Hematopoietic multipotent progenitor cell treated with erythropoietin and hydrocortisone succinate and interleukin-3 and kit ligand, for 17 days (in vitro differentiated cells): Measurements from ENCODE around the gene HSDL2.
"Not testable (repeated sequence)": the region's sequence is repeated elsewhere in the genome, so short reads cannot be mapped to it uniquely, and the experiment has no call there.

ENCODE experiments used
- DNase-seq: peaks from one replicate; pipeline ENCODE4 v3.0.0-alpha.2; 2015; ENCODE audit warnings: low spot score

HSDL2 gene

DNA sequence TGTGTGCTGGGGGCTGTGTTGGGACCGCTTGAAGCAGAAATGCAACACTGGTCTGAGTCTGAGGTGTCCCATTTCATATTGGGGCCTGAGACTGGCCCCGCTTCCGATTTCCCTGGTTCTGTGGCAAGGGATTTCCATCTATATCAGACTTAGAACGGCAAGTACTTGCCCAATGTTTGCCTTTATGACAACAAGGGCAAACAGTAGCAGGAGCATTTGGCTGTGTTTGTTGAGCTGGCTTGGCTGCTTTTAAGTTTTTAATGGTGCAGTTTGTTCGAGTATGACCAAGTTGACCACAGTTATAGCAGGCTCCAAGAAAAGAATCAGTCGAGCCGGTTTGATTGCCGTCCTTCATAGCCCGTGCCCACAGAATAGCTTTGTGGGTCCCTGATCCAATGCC, 17.0 kb downstream of the HSDL2 start:
- DNase-seq: no peak

DNA sequence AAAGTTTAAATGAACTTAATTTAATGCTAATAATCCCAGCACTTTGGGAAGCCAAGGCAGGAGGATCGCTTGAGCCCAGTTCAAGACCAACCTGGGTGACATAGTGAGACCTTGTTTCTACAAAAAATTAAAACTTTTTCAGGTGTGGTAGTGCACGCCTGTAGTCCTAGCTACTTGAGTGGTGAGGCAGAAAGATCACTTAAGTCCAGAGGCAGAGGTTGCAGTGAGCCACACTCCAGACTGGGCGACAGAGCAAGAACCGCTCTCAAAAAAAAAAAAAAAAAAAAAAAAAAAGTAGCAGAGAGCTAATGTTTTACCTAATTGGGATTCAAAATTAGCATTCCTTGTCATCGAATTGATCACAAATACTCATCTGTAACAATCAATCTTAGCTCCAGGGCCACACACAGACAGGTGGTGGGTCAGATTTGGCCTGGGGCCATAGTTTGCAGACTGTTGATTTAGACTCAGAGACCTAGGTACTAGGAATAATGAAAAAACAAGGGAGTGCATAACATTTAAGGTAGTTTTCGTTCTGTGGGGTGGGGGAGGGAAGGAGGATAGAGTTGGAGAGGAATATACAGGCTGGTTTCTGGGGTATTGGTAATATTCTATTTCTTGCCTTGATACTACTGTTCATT, 21.4 kb downstream of the HSDL2 start:
- DNase-seq: no peak

DNA sequence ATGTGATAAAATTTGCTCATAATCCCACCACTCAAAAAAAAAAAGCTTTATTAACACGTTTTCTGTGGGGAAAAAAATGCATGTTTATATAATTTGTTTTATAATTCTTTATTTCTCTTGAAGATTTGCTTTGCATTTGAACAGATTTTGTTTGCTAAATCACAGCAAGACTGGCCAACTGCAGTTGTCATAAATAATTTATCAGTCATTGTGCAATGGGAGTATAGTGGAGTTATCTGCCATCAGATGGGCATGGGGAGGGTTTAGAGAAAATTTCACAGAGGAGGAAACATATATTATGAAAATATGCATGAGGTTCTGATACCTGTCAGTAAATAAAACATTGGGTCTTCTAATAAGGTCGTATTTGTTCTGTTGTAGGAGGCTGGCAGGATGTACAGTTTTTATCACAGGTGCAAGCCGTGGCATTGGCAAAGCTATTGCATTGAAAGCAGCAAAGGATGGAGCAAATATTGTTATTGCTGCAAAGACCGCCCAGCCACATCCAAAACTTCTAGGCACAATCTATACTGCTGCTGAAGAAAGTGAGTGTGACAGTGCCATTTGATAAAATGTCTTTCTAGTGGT, 23.8 kb downstream of the HSDL2 start:
- DNase-seq: no peak

GRCh38 chr9:112404508-112404932, 24.6 kb downstream of the HSDL2 start:
- DNase-seq: no peak

- DNase-seq: no peak
Observed at GRCh38 chr9:112408275-112408674, 28.4 kb downstream of the HSDL2 start.

GRCh38 chr9:112408819-112409218, 28.9 kb downstream of the HSDL2 start:
- DNase-seq: no peak

- no peak for DNase-seq
Observed at GRCh38 chr9:112409758-112410157, 29.9 kb downstream of the HSDL2 start.

DNA sequence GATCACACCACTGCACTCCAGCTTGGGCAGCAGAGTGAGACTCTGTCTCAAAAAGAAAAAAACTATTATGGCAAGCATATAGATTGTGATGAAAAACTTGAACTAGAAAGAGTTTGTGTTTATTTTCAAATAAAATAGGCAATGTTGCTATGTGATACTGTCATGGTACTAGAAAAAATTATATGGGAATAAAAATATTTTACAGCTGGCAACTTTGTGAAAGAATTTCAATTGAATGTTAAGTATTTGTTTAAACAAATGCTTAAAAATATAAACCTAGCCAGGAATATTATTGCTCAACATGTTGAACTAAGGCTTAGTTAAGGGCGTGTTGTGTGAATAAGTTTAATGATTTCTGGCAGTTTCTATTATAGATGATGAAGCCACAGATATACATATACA, 31.7 kb downstream of the HSDL2 start:
- no peak for DNase-seq

DNA sequence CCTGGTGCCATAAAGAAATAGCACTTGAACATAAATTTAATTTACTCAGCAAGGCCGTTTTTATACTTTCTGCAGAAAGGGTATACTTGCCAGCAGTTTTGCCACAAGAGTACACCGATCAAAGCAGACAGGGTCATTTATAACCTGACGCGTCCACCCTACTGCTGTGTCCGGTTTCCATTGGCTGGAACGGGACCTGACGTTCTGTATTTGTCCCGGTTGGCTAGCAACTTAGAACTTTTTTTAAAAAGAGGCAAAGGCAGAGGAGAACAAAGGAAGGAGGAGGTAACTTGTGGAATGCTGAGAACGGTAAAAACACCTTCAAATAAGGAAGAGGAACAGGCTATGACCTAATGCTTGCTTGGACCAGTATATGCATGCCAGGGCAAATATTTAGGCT, 33.8 kb downstream of the HSDL2 start:
- DNase-seq: not testable (repeated sequence)

GRCh38 chr9:112420208-112420607, 40.3 kb downstream of the HSDL2 start:
- DNase-seq: no peak

DNA sequence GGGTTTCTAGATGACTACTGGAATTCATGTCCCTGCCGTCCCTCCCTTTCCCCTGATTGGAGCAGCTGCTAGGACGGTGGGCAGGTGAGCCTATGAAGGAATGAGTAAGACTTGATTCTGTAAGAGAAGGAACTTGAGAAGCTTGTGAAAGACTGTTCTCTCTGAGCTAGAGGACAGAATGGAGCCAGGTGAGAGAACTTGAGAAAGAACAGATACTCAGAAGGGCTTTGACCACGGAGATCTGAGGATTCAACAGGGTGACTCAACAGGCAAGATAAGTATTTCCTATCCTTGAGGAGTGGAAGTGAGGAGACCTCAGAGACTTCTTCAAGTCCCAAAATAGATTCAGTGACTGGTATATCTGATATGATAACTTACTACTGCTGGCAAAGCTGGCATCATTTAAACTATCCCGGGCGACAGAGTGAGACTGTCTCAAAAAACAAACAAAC, 41.9 kb downstream of the HSDL2 start:
- DNase-seq: no peak

GRCh38 chr9:112422417-112423148, 42.7 kb downstream of the HSDL2 start:
- DNase-seq: no peak

GRCh38 chr9:112430006-112430522, 50.2 kb downstream of the HSDL2 start:
- no peak for DNase-seq

DNA sequence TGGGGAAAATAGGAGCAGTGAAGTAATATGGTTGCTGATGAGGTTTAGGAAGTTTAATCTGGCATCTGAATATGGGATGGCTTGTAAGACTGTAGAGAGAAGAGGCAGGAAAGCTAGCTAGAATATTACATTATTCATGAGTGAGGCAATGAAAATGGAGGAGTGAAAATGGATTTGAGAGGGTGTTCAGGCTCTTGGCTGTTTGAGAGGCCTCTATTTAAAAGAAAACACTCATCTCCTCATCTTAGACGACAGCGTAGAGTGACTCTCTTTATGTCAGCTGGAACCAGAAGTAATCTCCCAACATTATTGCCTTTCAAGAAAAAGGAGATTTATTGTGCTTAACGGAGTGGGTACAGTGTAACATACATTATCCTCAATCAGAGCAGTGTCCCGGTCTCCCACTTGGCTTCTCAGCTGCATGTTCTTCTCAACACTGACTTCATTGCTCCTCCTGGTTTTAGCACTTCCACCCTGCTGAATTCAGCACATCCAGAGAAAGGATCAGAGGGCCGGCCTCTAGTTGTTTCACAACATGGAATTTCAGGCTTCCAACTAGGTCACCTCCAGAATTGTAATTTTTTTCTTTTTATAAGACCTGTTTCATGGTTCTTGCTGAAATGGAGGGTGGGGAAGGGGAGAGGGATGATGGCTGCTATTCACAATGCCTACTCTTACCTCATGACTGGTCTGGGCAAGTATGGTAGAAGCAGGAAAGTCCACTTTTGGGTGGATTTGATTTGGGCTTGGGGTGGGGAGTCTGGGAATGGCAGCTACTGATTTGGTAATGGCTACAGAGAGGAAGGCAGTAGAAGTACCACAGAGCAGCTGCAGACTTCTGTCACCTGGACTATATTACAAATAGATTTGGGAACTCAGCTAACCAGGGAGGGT, 53.8 kb downstream of the HSDL2 start:
- DNase-seq: no peak

- no peak for DNase-seq
Observed at GRCh38 chr9:112434487-112434886, 54.6 kb downstream of the HSDL2 start.

DNA sequence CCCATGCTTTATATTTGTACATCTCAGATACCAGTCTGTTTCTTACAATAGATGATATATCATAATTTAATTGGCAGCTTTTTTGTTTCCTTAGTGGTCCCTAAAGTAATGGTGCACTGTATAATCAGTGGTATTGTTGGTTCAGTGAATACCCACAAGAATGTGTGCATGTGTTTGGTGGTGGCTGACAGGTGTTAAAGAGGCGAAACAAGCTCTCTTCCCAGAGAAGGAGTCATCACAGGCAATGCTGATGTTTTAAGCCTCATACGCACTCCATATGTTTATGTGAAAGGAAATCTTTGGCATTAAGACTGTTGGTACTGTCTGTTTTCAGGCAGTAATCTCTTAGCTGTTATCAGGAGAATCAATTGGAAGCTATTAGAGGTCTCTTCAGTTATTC, 57.5 kb downstream of the HSDL2 start:
- no peak for DNase-seq

DNA sequence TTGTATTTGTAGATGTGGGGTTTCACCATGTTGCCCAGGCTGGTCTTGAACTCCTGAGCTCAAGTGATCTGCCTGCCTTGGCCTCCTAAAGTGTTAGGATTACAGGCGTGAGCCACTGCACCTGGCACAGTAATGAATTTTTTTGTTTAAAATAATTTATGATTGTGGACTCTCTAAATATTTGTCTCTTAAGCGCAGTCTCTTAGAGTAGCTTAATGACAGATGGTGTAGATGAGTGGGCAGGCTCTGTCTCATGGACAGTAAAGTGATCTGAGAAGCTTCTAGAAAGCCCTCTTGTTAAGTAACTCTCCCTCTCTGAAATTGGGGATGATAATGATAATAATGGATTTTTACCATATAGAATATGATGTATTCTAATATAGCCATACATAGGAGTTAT, 59.3 kb downstream of the HSDL2 start:
- DNase-seq: no peak

GRCh38 chr9:112439825-112440224, 59.9 kb downstream of the HSDL2 start:
- no peak for DNase-seq

DNA sequence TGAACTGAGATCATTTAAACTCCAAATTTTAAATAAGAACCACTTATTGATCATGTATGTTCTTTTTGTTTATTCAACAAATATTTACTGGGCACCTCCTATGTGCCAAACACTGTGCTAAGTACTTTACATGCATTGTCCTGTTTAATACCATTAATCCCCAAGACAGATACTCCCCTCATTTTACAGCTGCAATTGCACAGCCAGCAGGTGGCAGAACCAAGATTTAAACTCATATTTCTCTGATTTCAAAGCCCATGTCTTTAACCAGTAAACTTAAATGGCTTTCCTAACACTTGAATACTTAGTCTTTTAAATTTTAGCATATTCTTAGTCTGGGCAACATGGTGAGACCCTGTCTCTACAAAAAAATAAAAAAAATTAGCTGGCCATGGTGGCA, 63.3 kb downstream of the HSDL2 start:
- DNase-seq: no peak

DNA sequence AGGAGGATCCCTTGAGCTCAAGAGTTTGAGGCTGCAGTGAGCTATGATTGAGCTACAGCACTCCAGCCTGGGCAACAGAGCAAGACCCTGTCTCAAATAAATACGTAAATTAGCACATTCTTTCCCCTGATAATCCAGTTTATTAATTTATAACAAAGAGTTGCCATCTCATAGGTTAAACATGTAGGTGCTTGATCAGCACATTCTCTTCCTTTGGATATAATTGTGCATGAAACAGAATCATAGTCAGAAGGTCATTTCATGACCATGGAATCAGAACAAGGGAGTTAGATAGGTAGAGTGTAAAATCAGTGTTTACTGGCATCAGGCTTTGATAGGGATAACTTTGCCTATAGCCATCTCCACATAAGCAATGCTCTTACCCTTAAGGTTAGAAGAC, 63.7 kb downstream of the HSDL2 start:
- no peak for DNase-seq

GRCh38 chr9:112445196-112445595, 65.3 kb downstream of the HSDL2 start:
- no peak for DNase-seq

DNA sequence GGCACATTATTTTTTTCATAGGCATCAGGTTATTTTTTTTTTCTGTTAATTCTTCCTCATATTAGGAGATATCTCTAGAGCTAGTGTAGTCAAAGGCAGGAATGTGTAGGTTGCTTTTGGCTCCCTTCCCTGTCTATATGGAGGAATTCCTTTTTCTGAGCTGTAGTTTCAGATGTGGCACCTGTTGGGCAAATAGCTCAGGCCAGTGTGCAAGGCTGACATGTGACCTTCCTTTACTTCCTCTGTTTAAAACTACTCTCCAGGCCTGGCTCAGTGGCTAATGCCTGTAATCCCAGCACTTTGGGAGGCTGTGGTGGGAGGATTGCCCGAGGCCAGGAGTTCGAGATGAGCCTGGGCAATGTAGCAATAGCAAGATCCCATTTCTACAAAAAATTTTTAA, 66.2 kb downstream of the HSDL2 start:
- no peak for DNase-seq
